HTERT RPE-1 (cell line): ENCODE measurements around the gene KNG1.

Experiments
- in situ Hi-C: fragments of 300-500 bp; cut with MboI; formaldehyde crosslinking; loops from 4 replicates; pipeline ENCODE4 v1.14.3; 2020; ENCODE audit warnings: low sequenced_read_pairs

Gene KNG1

DNA sequence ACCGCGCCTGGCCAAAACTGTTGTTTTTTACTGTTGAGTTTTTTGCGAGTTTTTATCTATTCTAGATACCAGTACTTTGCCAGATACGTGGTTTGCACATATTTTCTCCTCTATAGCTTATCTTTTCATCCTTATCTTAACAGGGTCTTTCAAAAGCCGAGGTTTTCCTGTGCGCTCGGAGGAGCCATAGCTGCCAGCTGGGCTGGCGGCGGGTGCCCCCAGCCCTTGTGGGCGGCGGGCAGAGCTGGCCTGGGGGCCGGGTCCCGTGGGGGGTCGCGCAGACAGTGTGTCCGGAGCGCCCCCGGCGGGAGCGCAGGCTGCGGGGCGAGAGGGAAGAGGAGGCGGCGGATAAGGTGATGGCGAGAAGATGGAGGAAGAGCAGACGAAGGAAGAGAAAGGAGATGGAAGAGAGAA, 55.1 kb downstream of the KNG1 start:
- in situ Hi-C loops = no loop called here

DNA sequence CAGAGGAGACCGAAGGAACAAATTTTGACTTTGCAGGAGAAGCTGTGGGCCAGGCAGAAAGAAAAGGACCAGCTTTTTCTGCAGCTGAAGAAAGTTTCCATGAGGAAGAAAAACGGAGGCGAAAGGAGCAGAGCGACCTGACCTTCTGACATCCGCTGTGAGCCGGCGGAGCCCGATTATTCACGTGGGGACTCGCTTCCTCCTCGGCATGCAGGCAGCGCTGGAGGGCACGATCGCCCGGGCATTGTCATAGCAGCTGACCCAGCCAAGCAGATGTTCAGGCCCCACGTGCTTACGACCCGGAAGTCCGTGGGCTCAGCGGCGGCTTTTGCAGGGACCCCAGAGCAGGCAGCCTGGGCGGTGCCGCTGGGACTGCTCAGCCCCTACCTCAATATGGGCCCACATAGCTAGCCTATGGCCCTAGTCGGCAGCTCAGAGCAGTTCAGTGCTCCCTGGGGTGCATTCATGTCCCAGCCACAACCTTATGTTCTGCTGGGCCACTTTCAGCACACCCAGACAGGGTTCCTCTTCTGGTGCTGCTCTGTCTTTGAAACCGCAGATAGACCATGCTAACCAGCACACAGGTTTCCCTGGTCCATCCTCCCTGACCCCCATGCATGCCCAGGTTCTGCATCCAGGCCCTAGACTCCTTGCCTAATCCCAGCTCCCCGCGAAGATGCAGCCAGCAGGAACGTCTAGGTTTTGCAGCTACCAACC, 55.7 kb downstream of the KNG1 start:
- in situ Hi-C loops = no loop called here

DNA sequence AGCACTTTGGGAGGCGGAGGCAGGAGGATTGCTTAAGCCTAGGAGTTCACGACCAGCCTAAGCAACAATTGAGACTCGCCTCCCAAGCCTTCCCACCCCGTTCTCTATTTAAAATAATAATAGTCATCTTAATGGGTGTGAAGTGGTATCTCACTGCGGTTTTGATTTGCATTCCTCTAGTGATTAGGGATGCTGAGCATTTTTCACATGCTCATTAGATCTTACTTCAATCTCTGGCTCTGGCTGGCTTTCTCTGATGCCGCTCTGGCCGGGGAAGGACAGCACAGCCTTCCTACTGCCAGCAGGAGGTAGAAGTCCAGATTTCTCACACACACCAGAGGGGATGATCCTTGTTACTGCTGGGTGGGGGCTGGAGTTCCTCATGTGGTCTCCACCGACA, 58.8 kb downstream of the KNG1 start:
- in situ Hi-C loops = no loop called here

DNA sequence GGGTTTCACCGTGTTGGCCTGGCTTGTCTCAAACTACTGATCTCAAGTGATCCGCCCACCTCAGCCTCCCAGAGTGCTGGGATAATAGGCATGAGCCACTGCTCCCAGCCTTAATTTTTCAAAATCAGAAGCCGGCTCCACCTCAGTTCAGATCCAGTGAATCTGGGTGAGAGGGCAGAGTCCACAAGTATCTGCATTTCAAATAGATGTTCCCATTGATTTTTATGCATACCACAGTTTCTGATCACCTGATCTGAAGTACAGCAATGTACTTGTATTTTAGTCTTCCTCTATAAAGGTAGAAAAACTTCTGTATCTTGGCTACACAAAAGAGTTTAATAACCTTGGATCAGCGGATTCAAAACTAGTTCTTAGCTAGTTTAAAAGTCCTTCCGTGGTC, 62.0 kb downstream of the KNG1 start:
- in situ Hi-C loops = no loop called here

DNA sequence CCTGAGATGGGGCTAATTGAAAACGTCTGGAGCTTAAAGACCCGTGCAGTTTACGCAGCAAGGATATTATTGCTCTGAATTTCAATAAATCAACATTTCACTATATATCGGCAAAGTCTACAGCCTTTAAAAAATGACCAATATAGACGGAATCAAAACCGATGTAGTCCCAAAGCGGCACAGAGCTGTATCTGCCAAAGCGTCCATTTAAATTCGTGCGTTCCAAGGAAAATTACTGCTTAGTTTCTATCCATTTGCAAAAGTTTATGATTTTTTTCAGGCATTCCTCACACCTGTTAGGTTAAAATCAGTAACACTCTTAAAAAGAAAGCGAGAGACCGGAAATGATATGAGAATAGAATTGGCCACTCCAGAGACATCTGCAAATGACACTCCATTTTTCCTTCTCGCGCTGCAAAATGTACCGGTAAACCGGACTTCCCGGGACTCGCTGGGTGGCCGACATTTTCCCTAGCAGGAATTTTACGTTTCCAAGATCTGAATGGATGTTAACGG, 65.4 kb downstream of the KNG1 start:
- in situ Hi-C loops = no loop called here

DNA sequence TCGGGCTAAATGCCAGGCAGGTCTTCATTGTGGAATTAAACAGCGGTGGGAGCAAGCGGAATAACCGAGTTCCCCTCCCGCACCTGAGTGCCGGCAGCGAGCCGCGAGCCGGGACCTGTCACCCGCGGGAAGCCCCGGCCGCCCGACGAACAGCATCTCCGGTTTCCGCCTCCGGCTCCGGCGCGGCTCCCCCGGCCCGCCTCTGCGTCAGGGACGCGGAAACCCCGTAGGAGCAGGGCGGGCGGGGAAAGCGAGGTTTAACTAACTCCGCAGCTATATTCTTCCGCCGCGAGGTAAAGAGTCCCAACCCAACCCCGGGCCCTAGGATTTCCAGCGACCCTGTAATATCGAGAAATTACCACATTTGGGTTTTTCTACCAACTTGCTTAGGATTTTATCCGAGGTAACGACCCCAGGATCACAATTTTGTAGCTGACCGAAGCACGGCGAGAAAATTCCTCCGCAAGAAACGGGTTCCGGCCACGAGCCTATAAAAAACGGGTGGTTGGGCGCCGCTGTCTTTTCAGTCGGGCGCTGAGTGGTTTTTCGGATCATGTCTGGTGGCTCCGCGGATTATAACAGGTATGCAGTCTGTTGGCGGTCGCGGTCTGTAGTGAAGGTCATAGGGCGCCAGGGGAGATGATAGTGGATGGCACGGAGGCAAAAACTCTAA, 66.0 kb downstream of the KNG1 start, which contains the start of gene EIF4A2:
Gene EIF4A2 (plus strand): TSS at position 520 of the 673 bp plus-strand sequence. CDS start 34 bp downstream, at position 554.
- in situ Hi-C loops = no loop called here

DNA sequence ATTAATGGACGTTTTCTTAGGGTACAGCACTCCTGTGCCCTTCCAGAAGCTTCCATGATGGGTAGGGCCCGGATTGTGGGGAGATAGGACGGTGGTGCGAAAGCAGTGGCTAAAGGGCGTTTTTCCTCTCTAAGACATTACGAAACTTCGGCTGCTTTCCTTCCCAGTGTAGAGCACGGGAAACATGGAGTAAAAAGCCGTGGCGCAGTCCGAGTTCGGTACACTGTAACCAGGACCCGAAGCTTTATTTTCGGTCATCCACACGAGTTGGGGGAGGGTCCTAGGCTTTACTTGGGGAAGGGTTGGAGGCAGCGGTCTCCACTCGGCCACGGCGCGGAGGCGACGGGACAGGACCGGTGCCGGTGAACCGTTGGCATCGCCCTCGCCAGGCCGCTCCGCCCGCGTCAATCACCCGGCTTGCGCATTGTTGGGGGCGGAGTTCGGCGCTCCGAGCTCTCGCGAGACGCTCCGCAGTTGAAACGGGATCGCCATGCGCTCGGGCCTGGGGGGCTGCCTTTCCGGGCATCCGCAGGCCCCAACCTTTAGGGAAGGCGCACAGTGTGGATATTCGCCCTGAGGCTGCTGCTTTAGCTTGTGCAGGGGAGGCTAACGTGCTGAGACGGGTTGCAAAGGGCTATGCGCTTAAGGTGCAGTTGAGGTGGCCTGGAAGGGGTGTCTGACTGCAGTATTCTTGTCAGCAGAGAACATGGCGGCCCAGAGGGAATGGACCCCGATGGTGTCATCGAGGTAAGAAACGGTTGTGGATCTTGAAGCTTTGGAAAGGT, 66.8 kb downstream of the KNG1 start:
- in situ Hi-C loops = no loop called here

DNA sequence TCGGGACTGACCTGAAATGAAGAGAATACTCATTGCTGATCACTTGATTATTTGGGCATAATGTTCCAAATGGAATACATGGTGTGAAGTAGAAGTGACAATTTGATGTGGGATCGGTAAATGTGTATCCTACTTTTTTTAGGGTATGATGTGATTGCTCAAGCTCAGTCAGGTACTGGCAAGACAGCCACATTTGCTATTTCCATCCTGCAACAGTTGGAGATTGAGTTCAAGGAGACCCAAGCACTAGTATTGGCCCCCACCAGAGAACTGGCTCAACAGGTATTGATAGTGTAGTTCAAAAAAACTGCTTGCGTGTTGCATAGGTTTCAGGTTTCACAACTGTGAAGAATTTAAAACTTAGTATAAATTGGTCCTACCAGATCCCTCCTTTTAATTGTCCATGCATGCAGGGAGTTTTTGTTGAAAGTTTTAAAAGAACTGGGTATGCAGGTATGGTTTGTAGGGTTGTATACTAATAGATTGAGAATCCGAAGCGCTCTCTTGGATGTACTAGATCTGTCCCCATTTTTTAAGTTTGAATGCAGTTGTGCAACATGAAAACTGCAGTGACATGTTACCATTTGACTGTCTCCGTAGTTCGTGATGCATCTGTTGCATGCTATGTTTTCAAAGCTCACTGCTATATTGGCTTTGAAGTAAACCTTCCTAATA, 67.8 kb downstream of the KNG1 start:
- in situ Hi-C loops = no loop called here

DNA sequence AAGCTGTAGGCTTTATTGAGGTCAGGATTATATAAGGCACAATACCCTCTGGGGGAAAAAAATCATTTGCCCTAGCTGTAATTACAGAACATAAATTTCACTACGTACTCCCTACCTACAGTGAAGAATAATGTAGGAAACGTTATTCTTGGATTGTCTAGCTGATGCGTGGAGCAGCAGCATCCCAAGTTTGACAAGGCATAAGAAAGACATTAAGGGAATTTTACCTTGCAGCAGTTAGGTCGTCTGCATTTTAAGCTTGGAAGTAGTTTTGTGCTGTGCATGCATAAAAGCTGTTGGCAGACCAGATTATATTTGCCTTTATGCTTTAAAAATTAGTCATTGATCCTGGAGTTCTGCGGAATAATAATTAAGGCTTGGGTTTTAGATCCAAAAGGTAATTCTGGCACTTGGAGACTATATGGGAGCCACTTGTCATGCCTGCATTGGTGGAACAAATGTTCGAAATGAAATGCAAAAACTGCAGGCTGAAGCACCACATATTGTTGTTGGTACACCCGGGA, 68.4 kb downstream of the KNG1 start:
- in situ Hi-C loops = no loop called here

DNA sequence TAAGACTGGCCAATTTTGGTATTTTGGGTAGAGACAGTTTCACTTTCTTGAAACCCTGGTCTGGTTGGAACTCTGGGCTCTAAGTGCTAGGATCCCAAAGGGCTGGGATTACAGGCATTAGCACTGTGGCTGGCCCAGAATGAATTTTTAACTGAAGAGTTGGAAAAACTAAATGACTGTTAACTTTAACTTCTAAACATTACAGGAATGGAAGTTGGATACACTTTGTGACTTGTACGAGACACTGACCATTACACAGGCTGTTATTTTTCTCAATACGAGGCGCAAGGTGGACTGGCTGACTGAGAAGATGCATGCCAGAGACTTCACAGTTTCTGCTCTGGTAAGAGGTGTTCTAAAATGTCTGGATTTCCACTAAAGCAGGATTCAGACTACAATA, 69.8 kb downstream of the KNG1 start:
- in situ Hi-C loops = no loop called here

DNA sequence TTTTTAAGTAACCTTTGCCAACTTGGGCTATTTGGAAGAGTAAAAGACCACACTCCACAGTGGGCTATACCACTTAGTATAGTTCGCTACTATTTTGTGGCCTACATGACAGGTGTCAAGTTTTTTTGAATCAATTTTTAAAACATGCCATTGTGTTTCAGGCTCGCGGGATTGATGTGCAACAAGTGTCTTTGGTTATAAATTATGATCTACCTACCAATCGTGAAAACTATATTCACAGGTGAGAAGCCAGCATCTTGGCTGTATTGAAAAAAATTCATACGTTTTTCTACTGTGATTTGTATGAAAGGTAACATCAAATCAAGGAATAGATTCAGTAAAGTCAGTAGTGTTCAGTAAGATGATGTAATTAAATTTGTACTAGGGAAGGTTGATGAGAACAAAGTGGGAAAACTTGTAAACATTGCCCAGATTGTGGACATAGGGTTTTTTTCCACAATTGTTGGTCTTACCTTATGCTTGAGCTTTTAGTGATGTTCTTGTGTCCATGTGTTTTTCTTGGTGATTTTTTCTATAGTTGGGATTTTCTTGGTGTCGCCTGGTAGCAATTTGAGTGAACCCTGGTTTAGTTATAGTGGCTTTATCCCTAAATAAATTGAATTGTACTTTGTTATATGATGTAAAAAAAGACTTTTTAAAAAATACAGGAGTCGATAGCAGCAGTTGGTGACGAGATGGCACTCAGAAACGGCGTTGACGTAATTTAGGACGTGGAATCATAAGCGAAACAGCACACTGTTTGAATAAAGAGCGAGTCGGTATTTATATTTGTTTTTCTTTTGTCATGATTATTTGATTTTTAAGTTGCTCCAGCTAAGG, 70.7 kb downstream of the KNG1 start:
- in situ Hi-C loops = no loop called here

DNA sequence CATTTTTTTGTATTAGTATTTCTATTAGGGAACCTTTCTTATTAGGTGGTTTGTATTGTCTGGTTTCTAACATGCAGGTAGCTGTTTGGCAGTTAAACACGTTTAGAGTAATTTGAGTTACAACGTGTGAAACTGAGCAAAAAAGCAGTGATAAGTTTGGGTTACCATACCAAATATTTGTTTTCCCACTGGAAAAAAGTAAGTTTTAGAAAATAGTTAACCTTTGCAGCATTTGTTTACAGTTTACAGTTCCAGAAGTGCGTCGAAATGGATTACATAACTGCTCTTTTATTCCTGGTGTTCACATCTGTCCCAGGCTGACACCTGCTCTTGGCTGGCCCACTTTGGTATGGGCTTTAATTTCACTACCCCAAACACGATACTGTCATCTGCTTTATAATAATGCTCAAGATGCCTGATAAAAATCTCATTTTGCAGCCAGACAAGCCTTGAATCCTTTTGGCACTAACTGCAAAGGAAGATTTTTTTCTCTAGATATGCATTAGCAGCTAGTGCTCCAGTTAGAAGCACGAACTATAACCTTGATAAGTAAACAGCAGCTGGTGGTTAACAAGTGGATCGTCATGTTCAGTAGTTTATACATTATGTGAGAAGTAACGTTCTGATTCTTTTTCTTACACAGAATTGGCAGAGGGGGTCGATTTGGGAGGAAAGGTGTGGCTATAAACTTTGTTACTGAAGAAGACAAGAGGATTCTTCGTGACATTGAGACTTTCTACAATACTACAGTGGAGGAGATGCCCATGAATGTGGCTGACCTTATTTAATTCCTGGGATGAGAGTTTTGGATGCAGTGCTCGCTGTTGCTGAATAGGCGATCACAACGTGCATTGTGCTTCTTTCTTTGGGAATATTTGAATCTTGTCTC, 71.6 kb downstream of the KNG1 start:
- in situ Hi-C loops = no loop called here

DNA sequence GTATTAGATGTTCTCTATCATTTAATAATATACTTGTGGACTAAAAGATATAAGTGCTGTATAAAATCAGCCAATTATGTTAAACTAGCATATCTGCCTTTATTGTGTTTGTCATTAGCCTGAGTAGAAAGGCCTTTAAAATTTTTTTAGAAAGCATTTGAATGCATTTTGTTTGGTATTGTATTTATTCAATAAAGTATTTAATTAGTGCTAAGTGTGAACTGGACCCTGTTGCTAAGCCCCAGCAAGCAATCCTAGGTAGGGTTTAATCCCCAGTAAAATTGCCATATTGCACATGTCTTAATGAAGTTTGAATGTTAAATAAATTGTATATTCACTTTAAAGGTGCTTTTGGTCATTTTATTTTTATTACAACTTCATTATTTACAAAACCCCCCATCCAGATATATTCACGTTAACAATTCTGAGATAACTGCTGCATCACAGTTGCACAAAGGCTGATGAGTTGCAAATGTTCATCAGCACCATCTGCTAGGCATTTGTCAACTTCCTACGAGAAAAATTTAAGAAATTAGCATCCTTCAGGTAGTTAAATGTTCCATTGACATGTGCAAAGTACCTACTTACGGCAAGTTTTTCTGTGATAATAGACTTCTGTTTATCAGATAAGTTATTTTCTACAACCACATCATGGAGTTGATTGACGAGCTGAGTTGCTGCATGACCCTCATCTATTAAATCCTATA, 72.5 kb downstream of the KNG1 start:
- in situ Hi-C loops = no loop called here

DNA sequence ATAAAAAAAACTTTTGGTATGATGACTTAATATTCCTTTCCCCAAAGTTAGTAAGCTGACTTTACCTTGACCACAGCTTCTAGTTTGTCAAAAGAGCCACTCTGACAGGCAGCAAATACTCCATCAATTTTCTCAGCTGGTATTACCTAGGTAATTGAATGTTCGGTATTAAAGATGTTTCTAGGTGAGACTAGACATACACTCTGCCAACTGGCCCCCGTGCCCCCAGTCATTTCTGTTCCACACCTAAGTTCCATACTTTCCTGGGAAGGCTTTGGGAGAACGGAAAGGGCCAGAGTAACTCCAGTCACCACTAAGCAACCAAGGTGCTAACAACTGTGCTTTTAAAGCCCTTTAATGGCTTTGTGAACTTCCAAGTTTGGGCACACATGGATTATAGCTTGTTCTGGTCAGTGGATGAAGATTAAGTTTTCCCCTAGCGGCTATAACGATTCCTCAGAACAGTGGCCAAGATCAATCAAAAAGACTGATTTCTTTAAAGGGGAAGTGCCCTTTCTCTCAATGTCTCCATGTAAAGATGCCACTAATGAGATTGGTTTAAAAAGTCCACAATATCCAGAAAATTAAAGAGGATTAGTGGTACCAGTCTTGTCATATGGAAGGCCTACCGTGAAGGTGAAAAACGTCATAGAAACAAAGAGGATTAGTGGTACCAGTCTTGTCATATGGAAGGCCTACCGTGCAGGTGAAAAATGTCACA, 73.3 kb downstream of the KNG1 start:
- in situ Hi-C loops = no loop called here
